Measurements from ENCODE around the gene RPS10. TPM values are rescaled to one million over a fixed set of nuclear protein-coding genes. Genes with fewer than 3 reads are reported as not detected.

The RPS10 gene
- polyA plus RNA-seq, 1 donor from 2014 or later = 3,258 TPM

- Histone ChIP-seq H4K20me1 (ENCODE audit: insufficient read depth) (no peaks in the 10 kb centered on the region), H2AFZ (ENCODE audit: low read depth, low read length) (no peak overlapping the region), H3K36me3 (ENCODE audit: insufficient read depth, low read length) (no peaks in the 10 kb centered on the region), H3K27me3 (ENCODE audit: insufficient read depth, low read depth, low read length) (no peaks in the 10 kb centered on the region), H3K4me2 (ENCODE audit: low read length) (no peak overlapping the region), H3F3A (ENCODE audit: insufficient read depth, low read length, poor library complexity, severe bottlenecking) (no peaks in the 10 kb centered on the region), H3K4me3 (ENCODE audit: low read length) (no peak overlapping the region), H3K9ac (ENCODE audit: low read length) (no peak overlapping the region), H3K9me3 (ENCODE audit: low read length) (no peaks in the 10 kb centered on the region), H3K9me2 (ENCODE audit: insufficient read depth, low read length) (no peaks in the 10 kb centered on the region), H3K79me2 (replicated peaks; ENCODE audit: insufficient read depth, low read length) (peaks cover 3% of the 10 kb centered on the region), H3K27ac (ENCODE audit: low read length) (no peak overlapping the region)
- TF ChIP-seq REST (IDR thresholded peaks at IDR 0.05; ENCODE audit: borderline replicate concordance) = no peak
- no peak for TF ChIP-seq EZH2 (IDR thresholded peaks at IDR 0.05; ENCODE audit: borderline replicate concordance, insufficient read depth, low read length, poor library complexity, severe bottlenecking)
- TF ChIP-seq SMC3 (conservative IDR thresholded peaks at IDR 0.05; ENCODE audit: poor library complexity) = no peak
These were observed 29.4 kb downstream of the RPS10 start for GRCh38 chr6:34396518-34396917.

GRCh38 chr6:34393966-34394305 is 31.9 kb downstream of the RPS10 start:
- Histone ChIP-seq H3K9me3 (ENCODE audit: low read length) (no peaks in the 10 kb centered on the region), H3K36me3 (ENCODE audit: insufficient read depth, low read length) (no peaks in the 10 kb centered on the region), H4K20me1 (ENCODE audit: insufficient read depth) (no peaks in the 10 kb centered on the region), H3K27ac (ENCODE audit: low read length) (no peak overlapping the region), H3K9me2 (ENCODE audit: insufficient read depth, low read length) (no peaks in the 10 kb centered on the region), H3K9ac (ENCODE audit: low read length) (no peak overlapping the region), H3K27me3 (ENCODE audit: insufficient read depth, low read depth, low read length) (no peaks in the 10 kb centered on the region), H3F3A (ENCODE audit: insufficient read depth, low read length, poor library complexity, severe bottlenecking) (no peaks in the 10 kb centered on the region), H3K79me2 (replicated peaks; ENCODE audit: insufficient read depth, low read length) (peaks cover 29% of the 10 kb centered on the region), H3K4me2 (ENCODE audit: low read length) (no peak overlapping the region), H2AFZ (ENCODE audit: low read depth, low read length) (no peak overlapping the region), H3K4me3 (ENCODE audit: low read length) (peak overlapping the region; percentile 97)
- no peak for TF ChIP-seq TAF1 (IDR thresholded peaks at IDR 0.05; ENCODE audit: low read depth)
- no peak for TF ChIP-seq RAD21 (conservative IDR thresholded peaks at IDR 0.05)
- TF ChIP-seq POLR2AphosphoS5 (IDR thresholded peaks at IDR 0.05) = no peak
- no peak for TF ChIP-seq MXI1 (conservative IDR thresholded peaks at IDR 0.05; ENCODE audit: poor library complexity, severe bottlenecking)
- TF ChIP-seq REST (IDR thresholded peaks at IDR 0.05; ENCODE audit: borderline replicate concordance) = no peak
- no peak for TF ChIP-seq EP300 (conservative IDR thresholded peaks at IDR 0.05; ENCODE audit: poor library complexity, severe bottlenecking)
- no peak for TF ChIP-seq CTCF (IDR thresholded peaks at IDR 0.05; ENCODE audit: poor library complexity, severe bottlenecking)
- no peak for TF ChIP-seq SMC3 (conservative IDR thresholded peaks at IDR 0.05; ENCODE audit: poor library complexity)
- TF ChIP-seq EZH2 (IDR thresholded peaks at IDR 0.05; ENCODE audit: borderline replicate concordance, insufficient read depth, low read length, poor library complexity, severe bottlenecking) = no peak

All from neural cell (in vitro differentiated cells).